Cerebellar nuclear complex (tissue), 1 donor: Measurements from ENCODE around the gene MTTP.

Experiments used
- DNase-seq, 2 experiments: peaks; one replicate each; lab custom pipeline; 2025; lab: John Stamatoyannopoulos, UW

The MTTP gene

GRCh38 chr4:99593781-99594641 lies 19.4 kb downstream of the MTTP start:
- no peak for DNase-seq

DNA sequence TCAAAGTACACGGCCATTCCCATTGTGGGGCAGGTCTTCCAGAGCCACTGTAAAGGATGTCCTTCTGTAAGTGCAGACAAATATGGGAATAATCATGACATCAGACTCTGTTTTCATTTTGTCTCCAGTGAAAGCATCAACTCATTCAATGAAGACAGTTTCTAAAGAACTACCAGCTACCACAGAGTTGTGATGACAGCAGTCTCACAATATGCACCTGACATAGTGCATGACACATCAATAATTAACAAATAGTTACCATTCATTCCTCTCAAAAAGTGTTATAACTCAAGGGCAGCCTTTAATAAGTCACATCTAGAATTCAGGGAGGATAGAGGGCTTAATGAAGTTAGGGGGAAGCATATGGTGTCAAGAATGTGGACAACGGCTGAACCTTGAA lies 20.2 kb downstream of the MTTP start:
- no peak for DNase-seq

GRCh38 chr4:99606716-99607115 lies 32.1 kb downstream of the MTTP start:
- DNase-seq: no peak

DNA sequence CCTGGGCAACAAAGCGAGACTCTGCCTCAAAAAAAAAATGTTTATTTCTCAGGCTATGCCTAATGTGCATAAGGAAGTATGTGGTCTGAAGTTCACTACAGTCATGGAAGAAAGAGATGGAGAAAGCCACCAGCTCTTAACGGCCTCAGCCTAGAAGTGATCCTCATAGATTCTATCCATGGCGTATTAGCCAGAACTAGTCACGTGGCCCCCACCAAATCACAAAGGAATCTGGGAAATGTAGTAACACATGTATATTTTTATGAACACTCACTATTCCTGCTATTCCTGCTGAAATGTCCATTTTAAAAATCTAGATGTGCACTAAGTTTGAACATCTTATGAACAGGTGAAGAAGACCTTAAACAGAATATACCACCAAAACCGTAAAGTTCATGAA lies 33.8 kb downstream of the MTTP start:
- no peak for DNase-seq

DNA sequence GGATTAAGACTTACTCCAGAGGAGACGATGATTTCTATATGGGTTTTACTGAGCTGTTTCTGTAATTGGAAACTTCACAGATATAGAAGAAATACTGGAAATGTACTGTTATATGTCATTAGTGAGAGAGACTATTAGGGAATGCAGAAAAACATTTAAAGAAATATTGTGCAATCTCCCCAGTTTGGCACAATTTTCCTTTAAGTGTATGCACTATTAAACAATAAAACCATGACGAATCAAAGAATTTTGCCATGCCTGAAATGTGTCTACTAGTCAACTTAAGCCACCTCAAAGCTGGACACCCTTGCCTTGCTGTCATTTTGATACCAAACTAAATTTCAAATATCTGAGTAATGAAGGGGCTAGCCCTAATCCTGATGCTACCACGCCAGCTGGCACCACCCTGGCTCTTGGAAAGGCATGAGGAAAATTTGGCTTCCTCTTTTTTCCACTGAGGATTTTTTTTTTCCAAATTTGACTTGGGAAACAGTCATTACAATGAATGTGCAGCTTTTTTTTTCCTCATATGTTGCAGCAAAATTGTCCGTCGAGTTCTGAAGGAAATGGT lies 36.1 kb downstream of the MTTP start:
- DNase-seq: no peak

GRCh38 chr4:99612281-99612680 lies 37.7 kb downstream of the MTTP start:
- no peak for DNase-seq

DNA sequence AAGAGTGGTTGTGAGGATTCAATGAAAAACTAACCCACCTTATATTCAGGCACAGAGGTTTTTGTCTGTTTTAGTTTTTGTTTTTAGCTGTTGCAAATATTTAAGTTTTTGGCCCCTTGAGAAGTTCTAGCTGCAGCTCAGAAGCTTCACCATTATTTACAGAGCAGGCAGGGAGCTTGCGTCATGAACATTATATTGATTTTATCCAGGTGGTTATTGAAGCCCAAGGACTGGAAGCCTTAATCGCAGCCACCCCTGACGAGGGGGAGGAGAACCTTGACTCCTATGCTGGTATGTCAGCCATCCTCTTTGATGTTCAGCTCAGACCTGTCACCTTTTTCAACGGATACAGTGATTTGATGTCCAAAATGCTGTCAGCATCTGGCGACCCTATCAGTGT lies 38.1 kb downstream of the MTTP start:
- DNase-seq: no peak

DNA sequence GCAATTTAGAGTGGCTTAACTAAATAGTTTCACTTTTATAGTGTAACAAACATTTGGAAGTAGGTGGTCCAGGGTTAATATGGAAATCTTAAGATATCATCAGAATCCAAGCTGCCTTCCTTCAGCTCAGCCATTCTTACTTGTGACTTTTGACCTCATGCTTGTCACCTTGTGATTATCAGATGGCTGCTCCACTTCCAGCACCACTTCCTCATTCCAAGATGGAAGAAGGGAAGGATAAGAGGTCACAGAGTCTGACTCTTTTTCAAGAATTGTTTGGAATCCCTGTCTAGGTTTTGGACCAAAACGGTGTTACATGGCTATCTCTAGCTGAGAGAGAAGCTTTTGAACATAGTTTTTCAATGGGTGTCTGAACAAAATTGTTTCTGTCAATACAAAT lies 39.9 kb downstream of the MTTP start:
- DNase-seq: no peak

DNA sequence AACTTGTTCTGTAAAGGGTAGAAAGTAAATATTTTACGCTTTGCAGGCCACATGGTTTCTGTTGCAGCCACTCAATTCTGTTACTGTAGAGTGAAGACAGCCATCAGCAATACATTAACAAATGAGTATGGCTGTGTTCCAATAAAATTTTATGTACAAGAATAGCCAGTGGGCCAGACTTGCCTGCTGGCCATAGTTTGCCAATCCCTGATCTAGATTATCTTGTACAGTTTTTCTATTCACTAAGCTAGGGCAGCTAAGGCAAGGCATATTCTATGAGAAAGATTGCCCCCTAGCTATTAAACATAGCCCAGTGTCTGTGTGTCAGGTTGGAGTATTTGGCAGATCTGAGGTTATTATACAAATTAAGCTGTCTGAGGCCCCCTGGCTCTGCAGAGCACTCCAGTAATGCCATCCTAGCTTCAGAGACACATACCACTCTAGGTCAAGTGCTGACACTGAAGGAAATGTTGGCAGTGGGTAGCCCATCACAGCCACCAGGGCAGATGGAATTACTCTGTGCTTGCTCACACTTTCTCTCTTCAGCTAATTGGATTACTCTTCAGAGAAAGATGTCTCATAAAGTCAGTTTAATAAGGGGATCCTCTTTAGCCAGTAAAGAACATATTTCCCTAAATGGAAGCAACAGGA lies 40.7 kb downstream of the MTTP start:
- DNase-seq: no peak

GRCh38 chr4:99617374-99617773 lies 42.8 kb downstream of the MTTP start:
- DNase-seq: no peak

DNA sequence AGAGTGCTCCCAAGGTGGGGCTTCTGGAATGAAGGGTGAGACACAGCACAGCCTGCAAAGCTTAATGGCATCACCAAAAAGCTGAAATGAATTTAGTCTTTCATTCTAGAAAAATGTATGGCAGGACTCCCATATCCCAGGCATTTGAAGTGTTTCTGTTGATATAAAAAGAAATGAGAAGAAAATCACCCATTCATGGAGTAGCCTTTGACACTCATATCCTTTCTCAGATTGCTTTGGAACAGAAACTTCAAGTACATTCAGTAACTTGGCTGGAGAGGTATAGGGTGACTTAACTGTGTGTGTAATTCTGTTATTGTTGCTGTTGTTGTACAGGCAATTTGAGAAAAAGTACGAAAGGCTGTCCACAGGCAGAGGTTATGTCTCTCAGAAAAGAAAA lies 47.7 kb downstream of the MTTP start:
- no peak for DNase-seq

- no peak for DNase-seq
Observed at GRCh38 chr4:99624141-99624719, 49.6 kb downstream of the MTTP start.

DNA sequence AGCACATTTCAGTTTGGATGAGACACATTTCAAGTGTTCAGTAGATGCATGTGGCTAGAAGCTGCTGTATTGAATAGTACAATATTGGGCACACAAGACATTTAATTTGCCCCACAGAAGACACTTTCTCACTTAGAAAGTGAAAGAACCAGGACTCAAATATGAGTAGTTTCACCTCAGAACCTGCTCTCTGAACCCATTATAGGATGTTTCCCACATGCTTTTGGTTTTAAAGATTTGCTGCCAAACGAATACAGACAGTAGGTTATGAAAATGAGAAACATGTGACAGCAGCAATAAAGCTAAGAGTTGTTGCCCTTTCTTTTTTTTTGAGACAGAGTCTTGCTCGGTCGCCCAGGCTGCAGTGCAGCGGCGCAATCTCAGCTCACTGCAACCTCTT lies 50.7 kb downstream of the MTTP start:
- no peak for DNase-seq

- DNase-seq: no peak
Observed at GRCh38 chr4:99628040-99628439, 53.4 kb downstream of the MTTP start.

DNA sequence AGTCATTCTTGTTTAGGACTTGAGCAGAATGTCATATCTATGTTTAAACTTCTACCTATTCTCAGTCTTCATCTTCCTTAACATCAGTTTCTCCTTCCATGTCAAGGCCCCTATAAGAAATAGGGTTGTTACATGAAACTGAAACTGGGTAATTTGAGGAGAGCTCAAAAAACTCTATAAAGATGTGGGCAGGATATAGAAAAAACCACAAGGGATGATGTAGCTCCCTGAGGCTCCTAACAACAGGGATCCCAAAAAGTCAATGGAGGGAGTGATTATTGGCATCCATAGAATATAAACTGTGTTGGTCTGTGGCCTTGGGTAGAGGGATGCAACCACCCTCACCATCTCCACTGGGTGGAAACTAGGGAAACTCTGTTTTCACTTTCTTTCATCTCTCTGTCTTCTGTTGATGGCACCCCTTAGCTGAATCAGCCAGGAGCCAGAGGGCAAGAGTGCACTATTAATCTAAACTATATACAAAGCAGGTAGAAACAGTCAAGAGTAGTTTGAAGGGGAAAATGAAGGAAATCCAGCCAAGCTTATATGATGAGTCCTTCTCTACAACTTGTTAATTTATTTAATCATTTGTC lies 55.4 kb downstream of the MTTP start:
- no peak for DNase-seq

GRCh38 chr4:99630857-99631360 lies 56.3 kb downstream of the MTTP start:
- DNase-seq: no peak

DNA sequence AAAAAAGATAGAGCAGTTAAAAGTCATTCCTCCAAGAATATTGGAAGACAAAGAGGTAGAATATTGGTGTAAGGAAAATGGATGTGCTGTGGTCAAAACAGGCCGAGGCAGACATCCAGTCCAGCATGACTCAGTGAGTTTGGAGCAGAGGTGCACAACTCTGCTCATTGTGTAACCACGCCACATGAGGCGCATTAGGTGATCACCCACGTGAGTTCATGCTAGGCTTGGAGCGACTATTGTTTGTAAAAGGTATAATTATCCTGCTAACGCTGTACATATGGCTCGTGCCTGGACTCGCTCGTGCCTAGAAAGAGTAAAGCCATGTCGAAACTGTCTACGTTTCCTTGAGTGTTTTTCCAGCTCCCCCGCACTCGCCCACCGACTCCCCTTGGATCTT lies 59.1 kb downstream of the MTTP start:
- DNase-seq: no peak

GRCh38 chr4:99634742-99635360 lies 60.2 kb downstream of the MTTP start:
- DNase-seq: no peak

- no peak for DNase-seq
Observed at GRCh38 chr4:99635601-99636000, 61.0 kb downstream of the MTTP start.

GRCh38 chr4:99636422-99636821 lies 61.8 kb downstream of the MTTP start:
- DNase-seq: no peak

DNA sequence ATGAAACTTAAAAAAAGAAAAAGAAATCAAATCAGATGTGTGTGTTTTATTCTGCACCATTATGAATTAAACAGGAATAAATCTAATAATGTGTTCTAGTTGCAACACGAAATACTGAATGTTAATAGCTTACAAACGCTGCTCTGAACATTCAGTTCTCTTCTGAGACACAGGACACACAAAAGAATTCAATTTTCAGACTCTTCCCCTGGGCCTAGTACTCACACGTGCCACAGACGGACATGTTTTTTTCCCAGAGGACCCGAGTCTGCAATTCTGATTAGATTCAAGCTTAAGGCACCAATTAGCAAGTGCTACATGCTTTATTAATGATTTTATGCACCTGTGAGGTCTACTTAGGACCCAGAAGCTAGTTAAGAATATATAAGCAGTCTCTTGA lies 62.5 kb downstream of the MTTP start:
- no peak for DNase-seq

GRCh38 chr4:99640676-99641075 lies 66.1 kb downstream of the MTTP start:
- DNase-seq: no peak
